HG03520 (cell line): ENCODE results near the gene ATP6V1F.

Source experiments
- ATAC-seq: cut with Tn5 transposase; IDR thresholded peaks from one replicate; pipeline ENCODE4 v1.9.1; 2021; ENCODE audit warnings: mild to moderate bottlenecking, moderate library complexity; ENCODE audit not compliant: unreplicated experiment

Gene ATP6V1F

GRCh38 chr7:128867241-128867640 lies 4.6 kb downstream of the ATP6V1F start:
- ATAC-seq: no peak

- ATAC-seq: no peak
Measured at GRCh38 chr7:128867842-128868623, 5.4 kb downstream of the ATP6V1F start.

GRCh38 chr7:128868624-128869137 lies 6.0 kb downstream of the ATP6V1F start:
- ATAC-seq: no peak

- ATAC-seq: peak; percentile 61
Measured at GRCh38 chr7:128869138-128869943, 6.7 kb downstream of the ATP6V1F start.

- peak; percentile 10 for ATAC-seq
Measured at GRCh38 chr7:128869944-128870285, 7.3 kb downstream of the ATP6V1F start.

GRCh38 chr7:128871050-128871449 lies 8.4 kb downstream of the ATP6V1F start:
- ATAC-seq: no peak

GRCh38 chr7:128872394-128872824 lies 9.8 kb downstream of the ATP6V1F start:
- no peak for ATAC-seq

- ATAC-seq: no peak
Measured at GRCh38 chr7:128873234-128873633, 10.6 kb downstream of the ATP6V1F start.

GRCh38 chr7:128874140-128875031 lies 11.7 kb downstream of the ATP6V1F start:
- ATAC-seq: no peak

GRCh38 chr7:128875523-128875948 lies 12.9 kb downstream of the ATP6V1F start:
- ATAC-seq: no peak

GRCh38 chr7:128876127-128876526 lies 13.5 kb downstream of the ATP6V1F start:
- no peak for ATAC-seq

- no peak for ATAC-seq
Measured at GRCh38 chr7:128876586-128876977, 13.9 kb downstream of the ATP6V1F start.

- no peak for ATAC-seq
Measured at GRCh38 chr7:128876978-128877755, 14.5 kb downstream of the ATP6V1F start.

GRCh38 chr7:128877756-128878120 lies 15.1 kb downstream of the ATP6V1F start:
- ATAC-seq: no peak

GRCh38 chr7:128878226-128879105 lies 15.8 kb downstream of the ATP6V1F start:
- ATAC-seq: no peak

- no peak for ATAC-seq
Measured at GRCh38 chr7:128879461-128879938, 16.8 kb downstream of the ATP6V1F start.

GRCh38 chr7:128879939-128880746 lies 17.5 kb downstream of the ATP6V1F start:
- no peak for ATAC-seq

- ATAC-seq: no peak
Measured at GRCh38 chr7:128880791-128881457, 18.3 kb downstream of the ATP6V1F start.
